Measurements from ENCODE around the gene COL4A6.

GRCh38 chrX:108122748-108123147, 315.5 kb downstream of the COL4A6 start:
- TF ChIP-seq CTCF (conservative IDR thresholded peaks at IDR 0.05; ENCODE audit: low read length) (no peak), EZH2phosphoT487 (IDR thresholded peaks at IDR 0.05; ENCODE audit: borderline replicate concordance, low read depth, low read length) (no peak)

Data from OCI-LY7 (cell line).